IMR-90 (cell line): ENCODE data around the gene RNF181.

Experiments used
- MAFK ChIP-seq: IDR thresholded peaks from 2 replicates; pipeline ENCODE4 v1.6.1; 2012; ENCODE audit warnings: low read depth, low read length, improper control_type of control experiment
- MAZ ChIP-seq: IDR thresholded peaks from 2 replicates; pipeline ENCODE4 v1.6.1; 2012; ENCODE audit warnings: low read depth, mild to moderate bottlenecking, low read length, improper control_type of control experiment, moderate library complexity, borderline replicate concordance
- MXI1 ChIP-seq: IDR thresholded peaks from 2 replicates; pipeline ENCODE4 v1.6.1; 2012; ENCODE audit warnings: low read depth, mild to moderate bottlenecking, low read length, moderate library complexity, borderline replicate concordance
- POLR2A ChIP-seq: IDR thresholded peaks from 2 replicates; pipeline ENCODE4 v1.6.1; 2012; ENCODE audit warnings: mild to moderate bottlenecking, low read depth, low read length
- RAD21 ChIP-seq: IDR thresholded peaks from 2 replicates; pipeline ENCODE4 v1.6.1; 2012; ENCODE audit warnings: low read length, improper control_type of control experiment
- TF ChIP-seq, protein P1 (sequence below): conservative IDR thresholded peaks from 2 replicates; pipeline ENCODE4 v1.5.1; 2012; ENCODE audit warnings: mild to moderate bottlenecking, low read depth, low read length, improper control_type of control experiment
- TF ChIP-seq, protein P2 (sequence below): fragments of 150-350 bp; IDR thresholded peaks from 2 replicates; pipeline ENCODE4 v1.6.1; 2016; ENCODE audit warnings: low read depth, mild to moderate bottlenecking, low read length, moderate library complexity, borderline replicate concordance
- TF ChIP-seq, protein P3 (sequence below): fragments of 150-350 bp; IDR thresholded peaks from 2 replicates; pipeline ENCODE4 v1.6.1; 2017; ENCODE audit warnings: mild to moderate bottlenecking, antibody characterized with exemption, low read length, low read depth

DNA sequence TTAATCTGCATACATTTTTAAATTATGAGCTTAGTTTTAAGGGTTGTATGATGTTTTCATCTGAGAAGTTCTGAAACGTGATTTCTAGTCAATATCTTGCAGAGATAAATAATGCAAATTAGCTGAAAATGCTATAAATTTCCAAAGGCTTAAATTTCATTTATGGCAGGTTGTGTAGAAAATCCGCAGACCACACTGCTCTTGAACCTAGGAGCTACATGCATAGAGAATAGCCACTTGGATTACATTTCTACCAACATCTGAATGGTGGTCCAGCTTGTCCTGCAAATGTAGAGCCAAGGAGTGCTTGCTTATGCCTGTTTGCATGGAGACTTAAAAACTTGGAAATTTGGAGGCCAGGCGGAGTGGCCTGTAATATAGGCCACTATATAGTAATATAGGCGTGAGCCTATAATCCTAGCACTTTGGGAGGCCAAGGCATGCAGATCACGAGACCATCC, 49.7 kb upstream of the RNF181 start:
- TF ChIP-seq, protein P1, sequence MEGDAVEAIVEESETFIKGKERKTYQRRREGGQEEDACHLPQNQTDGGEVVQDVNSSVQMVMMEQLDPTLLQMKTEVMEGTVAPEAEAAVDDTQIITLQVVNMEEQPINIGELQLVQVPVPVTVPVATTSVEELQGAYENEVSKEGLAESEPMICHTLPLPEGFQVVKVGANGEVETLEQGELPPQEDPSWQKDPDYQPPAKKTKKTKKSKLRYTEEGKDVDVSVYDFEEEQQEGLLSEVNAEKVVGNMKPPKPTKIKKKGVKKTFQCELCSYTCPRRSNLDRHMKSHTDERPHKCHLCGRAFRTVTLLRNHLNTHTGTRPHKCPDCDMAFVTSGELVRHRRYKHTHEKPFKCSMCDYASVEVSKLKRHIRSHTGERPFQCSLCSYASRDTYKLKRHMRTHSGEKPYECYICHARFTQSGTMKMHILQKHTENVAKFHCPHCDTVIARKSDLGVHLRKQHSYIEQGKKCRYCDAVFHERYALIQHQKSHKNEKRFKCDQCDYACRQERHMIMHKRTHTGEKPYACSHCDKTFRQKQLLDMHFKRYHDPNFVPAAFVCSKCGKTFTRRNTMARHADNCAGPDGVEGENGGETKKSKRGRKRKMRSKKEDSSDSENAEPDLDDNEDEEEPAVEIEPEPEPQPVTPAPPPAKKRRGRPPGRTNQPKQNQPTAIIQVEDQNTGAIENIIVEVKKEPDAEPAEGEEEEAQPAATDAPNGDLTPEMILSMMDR = no peak
- TF ChIP-seq POLR2A (peak; percentile 51), MAFK (no peak), MAZ (no peak), MXI1 (no peak), RAD21 (no peak)
- TF ChIP-seq, protein P2, sequence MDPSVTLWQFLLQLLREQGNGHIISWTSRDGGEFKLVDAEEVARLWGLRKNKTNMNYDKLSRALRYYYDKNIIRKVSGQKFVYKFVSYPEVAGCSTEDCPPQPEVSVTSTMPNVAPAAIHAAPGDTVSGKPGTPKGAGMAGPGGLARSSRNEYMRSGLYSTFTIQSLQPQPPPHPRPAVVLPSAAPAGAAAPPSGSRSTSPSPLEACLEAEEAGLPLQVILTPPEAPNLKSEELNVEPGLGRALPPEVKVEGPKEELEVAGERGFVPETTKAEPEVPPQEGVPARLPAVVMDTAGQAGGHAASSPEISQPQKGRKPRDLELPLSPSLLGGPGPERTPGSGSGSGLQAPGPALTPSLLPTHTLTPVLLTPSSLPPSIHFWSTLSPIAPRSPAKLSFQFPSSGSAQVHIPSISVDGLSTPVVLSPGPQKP = no peak
- TF ChIP-seq, protein P3, sequence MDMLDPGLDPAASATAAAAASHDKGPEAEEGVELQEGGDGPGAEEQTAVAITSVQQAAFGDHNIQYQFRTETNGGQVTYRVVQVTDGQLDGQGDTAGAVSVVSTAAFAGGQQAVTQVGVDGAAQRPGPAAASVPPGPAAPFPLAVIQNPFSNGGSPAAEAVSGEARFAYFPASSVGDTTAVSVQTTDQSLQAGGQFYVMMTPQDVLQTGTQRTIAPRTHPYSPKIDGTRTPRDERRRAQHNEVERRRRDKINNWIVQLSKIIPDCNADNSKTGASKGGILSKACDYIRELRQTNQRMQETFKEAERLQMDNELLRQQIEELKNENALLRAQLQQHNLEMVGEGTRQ = no peak
